DMS 273 treated with DMSO at 0.1 percent for 48 hours (cell line): Measurements from ENCODE around the gene LMCD1.

ENCODE experiments used
- DNase-seq: peaks from one replicate; lab custom pipeline; 2025; lab: John Stamatoyannopoulos, UW

Gene LMCD1

GRCh38 chr3:8501371-8502131 is at the start of gene LMCD1:
Gene LMCD1 (plus strand): TSS chr3:8501823. CDS start chr3:8501939, 116 bp downstream.
- DNase-seq = peak; percentile 75

GRCh38 chr3:8452112-8452511 is 49.5 kb upstream of the LMCD1 start:
- DNase-seq = no peak

GRCh38 chr3:8453153-8453552 is 48.5 kb upstream of the LMCD1 start:
- DNase-seq = no peak

GRCh38 chr3:8455526-8456411 is 45.9 kb upstream of the LMCD1 start:
- no peak for DNase-seq

GRCh38 chr3:8456412-8456811 is 45.2 kb upstream of the LMCD1 start:
- no peak for DNase-seq

GRCh38 chr3:8457039-8457438 is 44.6 kb upstream of the LMCD1 start:
- DNase-seq = no peak

- DNase-seq = no peak
Measured at GRCh38 chr3:8458238-8458661, 43.4 kb upstream of the LMCD1 start.

- DNase-seq = no peak
Measured at GRCh38 chr3:8458711-8459110, 42.9 kb upstream of the LMCD1 start.

- DNase-seq = no peak
Measured at GRCh38 chr3:8460050-8460708, 41.4 kb upstream of the LMCD1 start.

- DNase-seq = no peak
Measured at GRCh38 chr3:8460815-8461456, 40.7 kb upstream of the LMCD1 start.

GRCh38 chr3:8464668-8465067 is 37.0 kb upstream of the LMCD1 start:
- no peak for DNase-seq

GRCh38 chr3:8466526-8466925 is 35.1 kb upstream of the LMCD1 start:
- DNase-seq = no peak

GRCh38 chr3:8470801-8471200 is 30.8 kb upstream of the LMCD1 start:
- DNase-seq = no peak

- DNase-seq = no peak
Measured at GRCh38 chr3:8472549-8472948, 29.1 kb upstream of the LMCD1 start.

- DNase-seq = no peak
Measured at GRCh38 chr3:8473029-8473428, 28.6 kb upstream of the LMCD1 start.

- DNase-seq = no peak
Measured at GRCh38 chr3:8473990-8474389, 27.6 kb upstream of the LMCD1 start.

- no peak for DNase-seq
Measured at GRCh38 chr3:8474991-8475390, 26.6 kb upstream of the LMCD1 start.

- DNase-seq = no peak
Measured at GRCh38 chr3:8480699-8481098, 20.9 kb upstream of the LMCD1 start.

GRCh38 chr3:8481380-8481779 is 20.2 kb upstream of the LMCD1 start:
- no peak for DNase-seq

- DNase-seq = no peak
Measured at GRCh38 chr3:8482263-8482662, 19.4 kb upstream of the LMCD1 start.

- no peak for DNase-seq
Measured at GRCh38 chr3:8482960-8483665, 18.5 kb upstream of the LMCD1 start.
